ENCODE data around the gene DUSP14. TPM values are rescaled to one million over a fixed set of nuclear protein-coding genes. Genes with fewer than 3 reads are reported as not detected.

DUSP14 gene
- total and polyA plus RNA-seq, 2 of the 8 experiments (the other 6 are each of a cell fraction or from before 2014, with no cell fraction given): 22.1 to 37.9 TPM

DNA sequence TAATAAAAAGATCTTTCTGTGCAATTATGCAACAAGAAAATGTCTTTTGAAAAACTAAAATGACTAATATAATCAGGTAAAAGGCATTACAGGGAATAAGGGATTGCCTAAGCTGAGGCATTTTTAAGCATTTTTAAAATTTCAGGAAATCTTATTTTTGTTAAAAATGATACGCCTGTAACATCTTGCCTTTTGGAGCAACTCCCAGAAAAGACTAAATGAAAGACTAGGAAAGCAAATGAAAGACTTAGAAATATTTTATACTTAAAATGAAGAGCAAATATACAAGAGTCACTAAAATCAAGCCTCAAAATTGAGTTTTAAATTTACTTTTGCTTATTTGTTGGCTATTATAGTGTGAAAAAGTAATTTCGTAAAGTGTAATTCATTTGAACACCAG is 55.8 kb downstream of the DUSP14 start (continued):
- TF ChIP-seq, protein P1, sequence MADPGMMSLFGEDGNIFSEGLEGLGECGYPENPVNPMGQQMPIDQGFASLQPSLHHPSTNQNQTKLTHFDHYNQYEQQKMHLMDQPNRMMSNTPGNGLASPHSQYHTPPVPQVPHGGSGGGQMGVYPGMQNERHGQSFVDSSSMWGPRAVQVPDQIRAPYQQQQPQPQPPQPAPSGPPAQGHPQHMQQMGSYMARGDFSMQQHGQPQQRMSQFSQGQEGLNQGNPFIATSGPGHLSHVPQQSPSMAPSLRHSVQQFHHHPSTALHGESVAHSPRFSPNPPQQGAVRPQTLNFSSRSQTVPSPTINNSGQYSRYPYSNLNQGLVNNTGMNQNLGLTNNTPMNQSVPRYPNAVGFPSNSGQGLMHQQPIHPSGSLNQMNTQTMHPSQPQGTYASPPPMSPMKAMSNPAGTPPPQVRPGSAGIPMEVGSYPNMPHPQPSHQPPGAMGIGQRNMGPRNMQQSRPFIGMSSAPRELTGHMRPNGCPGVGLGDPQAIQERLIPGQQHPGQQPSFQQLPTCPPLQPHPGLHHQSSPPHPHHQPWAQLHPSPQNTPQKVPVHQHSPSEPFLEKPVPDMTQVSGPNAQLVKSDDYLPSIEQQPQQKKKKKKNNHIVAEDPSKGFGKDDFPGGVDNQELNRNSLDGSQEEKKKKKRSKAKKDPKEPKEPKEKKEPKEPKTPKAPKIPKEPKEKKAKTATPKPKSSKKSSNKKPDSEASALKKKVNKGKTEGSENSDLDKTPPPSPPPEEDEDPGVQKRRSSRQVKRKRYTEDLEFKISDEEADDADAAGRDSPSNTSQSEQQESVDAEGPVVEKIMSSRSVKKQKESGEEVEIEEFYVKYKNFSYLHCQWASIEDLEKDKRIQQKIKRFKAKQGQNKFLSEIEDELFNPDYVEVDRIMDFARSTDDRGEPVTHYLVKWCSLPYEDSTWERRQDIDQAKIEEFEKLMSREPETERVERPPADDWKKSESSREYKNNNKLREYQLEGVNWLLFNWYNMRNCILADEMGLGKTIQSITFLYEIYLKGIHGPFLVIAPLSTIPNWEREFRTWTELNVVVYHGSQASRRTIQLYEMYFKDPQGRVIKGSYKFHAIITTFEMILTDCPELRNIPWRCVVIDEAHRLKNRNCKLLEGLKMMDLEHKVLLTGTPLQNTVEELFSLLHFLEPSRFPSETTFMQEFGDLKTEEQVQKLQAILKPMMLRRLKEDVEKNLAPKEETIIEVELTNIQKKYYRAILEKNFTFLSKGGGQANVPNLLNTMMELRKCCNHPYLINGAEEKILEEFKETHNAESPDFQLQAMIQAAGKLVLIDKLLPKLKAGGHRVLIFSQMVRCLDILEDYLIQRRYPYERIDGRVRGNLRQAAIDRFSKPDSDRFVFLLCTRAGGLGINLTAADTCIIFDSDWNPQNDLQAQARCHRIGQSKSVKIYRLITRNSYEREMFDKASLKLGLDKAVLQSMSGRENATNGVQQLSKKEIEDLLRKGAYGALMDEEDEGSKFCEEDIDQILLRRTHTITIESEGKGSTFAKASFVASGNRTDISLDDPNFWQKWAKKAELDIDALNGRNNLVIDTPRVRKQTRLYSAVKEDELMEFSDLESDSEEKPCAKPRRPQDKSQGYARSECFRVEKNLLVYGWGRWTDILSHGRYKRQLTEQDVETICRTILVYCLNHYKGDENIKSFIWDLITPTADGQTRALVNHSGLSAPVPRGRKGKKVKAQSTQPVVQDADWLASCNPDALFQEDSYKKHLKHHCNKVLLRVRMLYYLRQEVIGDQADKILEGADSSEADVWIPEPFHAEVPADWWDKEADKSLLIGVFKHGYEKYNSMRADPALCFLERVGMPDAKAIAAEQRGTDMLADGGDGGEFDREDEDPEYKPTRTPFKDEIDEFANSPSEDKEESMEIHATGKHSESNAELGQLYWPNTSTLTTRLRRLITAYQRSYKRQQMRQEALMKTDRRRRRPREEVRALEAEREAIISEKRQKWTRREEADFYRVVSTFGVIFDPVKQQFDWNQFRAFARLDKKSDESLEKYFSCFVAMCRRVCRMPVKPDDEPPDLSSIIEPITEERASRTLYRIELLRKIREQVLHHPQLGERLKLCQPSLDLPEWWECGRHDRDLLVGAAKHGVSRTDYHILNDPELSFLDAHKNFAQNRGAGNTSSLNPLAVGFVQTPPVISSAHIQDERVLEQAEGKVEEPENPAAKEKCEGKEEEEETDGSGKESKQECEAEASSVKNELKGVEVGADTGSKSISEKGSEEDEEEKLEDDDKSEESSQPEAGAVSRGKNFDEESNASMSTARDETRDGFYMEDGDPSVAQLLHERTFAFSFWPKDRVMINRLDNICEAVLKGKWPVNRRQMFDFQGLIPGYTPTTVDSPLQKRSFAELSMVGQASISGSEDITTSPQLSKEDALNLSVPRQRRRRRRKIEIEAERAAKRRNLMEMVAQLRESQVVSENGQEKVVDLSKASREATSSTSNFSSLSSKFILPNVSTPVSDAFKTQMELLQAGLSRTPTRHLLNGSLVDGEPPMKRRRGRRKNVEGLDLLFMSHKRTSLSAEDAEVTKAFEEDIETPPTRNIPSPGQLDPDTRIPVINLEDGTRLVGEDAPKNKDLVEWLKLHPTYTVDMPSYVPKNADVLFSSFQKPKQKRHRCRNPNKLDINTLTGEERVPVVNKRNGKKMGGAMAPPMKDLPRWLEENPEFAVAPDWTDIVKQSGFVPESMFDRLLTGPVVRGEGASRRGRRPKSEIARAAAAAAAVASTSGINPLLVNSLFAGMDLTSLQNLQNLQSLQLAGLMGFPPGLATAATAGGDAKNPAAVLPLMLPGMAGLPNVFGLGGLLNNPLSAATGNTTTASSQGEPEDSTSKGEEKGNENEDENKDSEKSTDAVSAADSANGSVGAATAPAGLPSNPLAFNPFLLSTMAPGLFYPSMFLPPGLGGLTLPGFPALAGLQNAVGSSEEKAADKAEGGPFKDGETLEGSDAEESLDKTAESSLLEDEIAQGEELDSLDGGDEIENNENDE (IDR thresholded peaks at IDR 0.05; ENCODE audit: insufficient replicate concordance, low read length): no peak
- no peak for TF ChIP-seq CBX5 (IDR thresholded peaks at IDR 0.05; ENCODE audit: low read depth, low read length)
- no peak for TF ChIP-seq SIRT6 (IDR thresholded peaks at IDR 0.05; ENCODE audit: low read length)
